HG02884 (cell line): ENCODE results near the gene SYVN1.
"Not testable (repeated sequence)": the region's sequence is repeated elsewhere in the genome, so short reads cannot be mapped to it uniquely, and the experiment has no call there.

ENCODE experiments used
- ATAC-seq: cut with Tn5 transposase; IDR thresholded peaks from one replicate; pipeline ENCODE4 v1.9.1; 2021; ENCODE audit warnings: mild to moderate bottlenecking, moderate library complexity; ENCODE audit not compliant: unreplicated experiment

Gene SYVN1

DNA sequence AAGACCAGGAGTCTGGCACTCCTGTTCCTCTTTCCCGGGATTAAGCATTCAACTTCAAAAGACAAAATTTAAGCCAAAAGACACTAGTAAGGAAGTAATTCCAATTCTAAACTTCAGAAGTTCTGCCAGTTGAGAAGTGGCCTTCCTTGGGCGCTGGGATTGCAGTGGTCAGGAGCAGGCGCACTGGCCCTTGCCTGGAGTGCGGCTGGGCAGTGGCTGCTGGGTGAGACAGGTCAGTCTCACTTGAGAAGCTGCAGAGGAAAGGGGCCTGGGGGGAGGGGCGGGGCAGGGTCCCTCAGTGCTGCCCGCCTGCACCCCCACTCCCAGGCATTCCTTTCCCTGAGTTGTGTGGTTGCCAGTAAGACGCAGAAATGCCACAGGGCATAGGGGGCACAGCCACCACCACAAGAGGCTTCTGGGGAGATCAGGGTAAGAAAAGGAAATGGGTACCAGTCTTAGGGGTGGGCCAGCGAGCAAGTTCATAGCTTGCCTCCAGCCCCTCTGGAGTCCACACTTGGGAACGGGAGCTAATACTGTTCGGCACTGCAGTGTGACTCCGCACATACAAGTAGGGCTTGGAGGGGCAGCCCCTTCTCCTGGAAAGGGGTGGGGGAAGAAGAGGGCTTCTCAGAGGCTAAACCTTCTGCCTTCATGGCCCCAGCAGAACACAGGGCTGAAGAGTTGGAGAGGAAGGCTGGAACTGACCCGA is 6.7 kb downstream of the SYVN1 start:
- ATAC-seq = no peak

DNA sequence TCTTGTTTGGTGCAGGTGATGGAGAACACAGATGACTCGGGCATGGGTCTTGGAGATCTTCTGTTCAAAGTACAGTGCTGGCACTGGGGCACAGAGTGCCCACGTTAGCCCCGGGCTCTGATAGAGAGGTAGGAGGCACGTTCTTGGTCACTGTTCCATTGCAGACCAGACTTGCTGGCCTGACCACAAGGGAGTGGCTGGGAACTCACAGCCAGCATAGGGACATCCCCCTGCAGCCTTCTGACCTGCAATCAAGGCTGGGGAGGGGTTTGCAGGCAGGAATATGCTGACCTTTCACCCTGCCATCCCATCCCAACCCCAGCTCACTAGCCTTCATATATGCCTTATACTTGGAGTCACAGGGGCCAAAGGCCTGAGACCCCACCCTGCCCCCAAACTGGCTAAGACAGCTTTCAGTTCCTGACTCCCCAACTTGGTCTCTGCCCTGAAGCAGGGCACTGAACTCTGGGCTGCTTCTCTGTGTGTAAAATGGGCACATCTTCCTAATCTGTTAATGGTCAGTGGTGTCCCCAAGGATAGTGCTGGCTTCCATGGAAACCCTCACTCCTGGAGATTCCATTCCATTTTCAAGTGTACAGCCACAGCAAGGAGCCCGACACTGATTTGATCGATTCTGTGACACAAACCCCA is 7.6 kb downstream of the SYVN1 start:
- no peak for ATAC-seq

- ATAC-seq = no peak
Measured at GRCh38 chr11:65125197-65126056, 8.9 kb downstream of the SYVN1 start.

GRCh38 chr11:65124480-65125196 is 9.7 kb downstream of the SYVN1 start:
- ATAC-seq = no peak

GRCh38 chr11:65121865-65122696 is 12.2 kb downstream of the SYVN1 start, which contains the start of the genes FAU and MRPL49:
TSS of gene FAU (minus strand) at chr11:65122134. CDS start at chr11:65121813, 321 bp downstream.
TSS of gene MRPL49 (plus strand) at chr11:65122321. CDS start at chr11:65122347, 26 bp downstream.
- ATAC-seq = peak; percentile 58

GRCh38 chr11:65121447-65121864 is 12.9 kb downstream of the SYVN1 start:
- no peak for ATAC-seq

GRCh38 chr11:65120831-65121230 is 13.5 kb downstream of the SYVN1 start:
- ATAC-seq = no peak

DNA sequence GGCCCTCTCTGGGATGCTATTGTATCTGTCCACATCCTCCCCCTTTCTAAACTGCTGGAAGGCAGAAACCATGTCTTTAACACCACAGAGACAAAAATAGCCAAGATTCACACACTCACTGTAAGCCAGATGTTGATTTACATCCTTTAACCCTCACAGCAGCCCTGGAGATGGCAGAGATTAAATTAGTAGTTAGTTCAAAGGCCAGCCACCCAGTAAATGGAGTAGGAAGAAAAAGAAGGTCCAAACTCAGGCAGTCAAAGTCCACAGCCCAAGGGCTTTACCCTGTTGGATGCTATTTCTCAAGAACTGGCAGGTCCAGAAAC is 14.7 kb downstream of the SYVN1 start:
- ATAC-seq = no peak

DNA sequence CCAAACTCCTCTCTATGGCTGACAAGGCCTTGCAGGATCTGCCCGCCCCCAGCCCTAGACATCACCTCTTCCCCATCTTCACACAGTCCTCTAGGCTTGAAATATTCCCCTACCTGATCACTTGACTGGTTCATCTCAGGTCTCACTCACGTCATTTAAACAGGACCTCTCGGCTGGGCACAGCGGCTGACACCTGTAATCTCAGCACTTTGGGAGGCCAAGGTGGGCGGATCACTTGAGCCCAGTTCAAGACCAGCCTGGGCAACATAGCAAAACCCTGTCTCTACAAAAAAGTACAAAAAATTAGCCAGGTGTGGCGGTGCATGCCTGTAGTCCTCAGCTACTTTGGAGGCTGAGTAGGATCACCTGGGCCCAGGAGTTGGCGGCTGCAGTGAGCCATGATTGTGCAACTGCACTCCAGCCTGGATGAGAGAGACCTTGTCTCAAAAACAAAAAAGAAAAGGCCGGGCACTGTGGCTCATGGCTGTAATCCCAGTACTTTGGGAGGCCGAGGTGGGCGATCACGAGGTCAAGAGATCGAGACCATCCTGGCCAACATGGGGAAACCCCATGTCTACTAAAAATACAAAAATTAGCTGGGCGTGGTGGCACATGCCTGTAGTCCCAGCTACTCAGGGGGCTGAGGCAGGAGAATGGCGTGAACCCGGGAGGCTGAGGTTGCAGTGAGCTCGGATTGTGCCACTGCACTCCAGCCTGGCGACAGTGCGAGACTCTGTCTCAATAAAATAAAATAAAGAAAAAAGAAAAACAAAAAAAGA is 15.2 kb downstream of the SYVN1 start:
- not testable (repeated sequence) for ATAC-seq

GRCh38 chr11:65118097-65118837 is 16.1 kb downstream of the SYVN1 start:
- ATAC-seq = no peak

DNA sequence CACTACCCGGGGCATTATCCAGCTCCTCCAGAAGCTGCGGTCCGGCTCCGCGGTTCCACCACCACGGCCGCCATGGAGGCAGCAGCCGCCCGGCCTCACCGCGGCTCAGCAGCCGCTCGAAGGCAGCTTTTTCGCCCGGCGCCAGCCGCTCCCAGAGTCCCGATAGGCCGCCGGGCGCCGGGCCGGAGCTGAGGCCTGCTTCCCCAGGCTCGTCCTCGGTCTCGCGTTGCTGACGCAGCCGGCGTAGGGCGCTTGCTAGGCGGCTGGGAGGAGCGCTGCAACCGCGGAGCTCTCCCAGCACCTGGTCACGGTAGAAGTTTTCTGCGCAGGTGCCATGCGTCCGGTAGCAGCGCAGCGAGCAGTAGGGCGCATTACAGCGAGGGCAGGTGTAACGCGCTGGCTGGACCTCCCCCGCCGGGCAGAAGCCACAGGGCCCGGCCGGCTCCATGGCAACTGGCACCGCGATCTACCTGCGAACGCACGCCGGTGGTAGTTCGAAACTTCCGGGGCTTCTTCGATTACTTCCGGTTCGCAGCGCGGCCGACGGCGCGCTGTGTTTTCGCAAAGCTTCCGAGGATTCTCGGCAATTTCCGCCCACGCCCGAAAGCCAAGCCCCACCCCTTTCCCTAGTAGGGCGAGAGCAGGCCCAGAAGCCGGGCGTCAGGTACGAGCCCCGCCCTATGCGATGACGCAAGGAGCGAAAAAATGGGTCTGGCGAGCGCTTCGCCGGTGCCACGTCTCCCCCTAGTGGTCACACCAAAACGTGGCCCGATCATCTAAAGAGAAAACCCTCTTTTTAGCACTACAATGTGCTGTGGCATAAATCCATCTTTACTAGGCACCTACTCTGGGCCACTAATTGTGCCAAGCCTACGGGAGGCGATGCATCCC is 16.9 kb downstream of the SYVN1 start, which contains the start of gene ZNHIT2:
Gene ZNHIT2, minus strand, starts transcription at position 496 of the 891 bp plus-strand sequence. Its CDS starts 48 bp downstream, at position 448.
- peak; percentile 54 for ATAC-seq

- ATAC-seq = no peak
Measured at GRCh38 chr11:65116370-65117205, 17.7 kb downstream of the SYVN1 start.

GRCh38 chr11:65115361-65116082 is 18.8 kb downstream of the SYVN1 start:
- no peak for ATAC-seq

GRCh38 chr11:65114538-65115171 is 19.7 kb downstream of the SYVN1 start:
- no peak for ATAC-seq

- no peak for ATAC-seq
Measured at GRCh38 chr11:65113839-65114238, 20.5 kb downstream of the SYVN1 start.
